Measurements from ENCODE around the gene CCDC71.
A peak's percentile ranks its signal among the peaks of the same experiment; 100 is the strongest.

Gene CCDC71

GRCh38 chr3:49165771-49166751 is at the start of gene CCDC71:
Gene CCDC71 (minus strand): TSS chr3:49166331. CDS start chr3:49164208, 2,123 bp downstream.
- FAIRE-seq (peak; percentile 88), DNase-seq (ENCODE audit: insufficient read length, low spot score) (peak; percentile 90)

GRCh38 chr3:49213998-49214397 is 47.9 kb upstream of the CCDC71 start:
- no peak for FAIRE-seq

GRCh38 chr3:49213541-49213943 is 47.4 kb upstream of the CCDC71 start:
- DNase-seq (ENCODE audit: insufficient read length, low spot score) (no peak), FAIRE-seq (no peak)

More at GRCh38 chr3:49213998-49214397, 47.9 kb upstream of the CCDC71 start:
- no peak for DNase-seq (ENCODE audit: insufficient read length, low spot score)

- no peak for FAIRE-seq
- no peak for DNase-seq (ENCODE audit: insufficient read length, low spot score)
Measured at GRCh38 chr3:49199900-49200281, 33.8 kb upstream of the CCDC71 start.

GRCh38 chr3:49199239-49199899 is 33.2 kb upstream of the CCDC71 start:
- DNase-seq (ENCODE audit: insufficient read length, low spot score), result no peak
- no peak for FAIRE-seq

GRCh38 chr3:49198611-49199230 is 32.6 kb upstream of the CCDC71 start:
- DNase-seq (ENCODE audit: insufficient read length, low spot score) (no peak), FAIRE-seq (no peak)

- FAIRE-seq, result no peak
- no peak for DNase-seq (ENCODE audit: insufficient read length, low spot score)
Measured at GRCh38 chr3:49198161-49198560, 32.0 kb upstream of the CCDC71 start.

- no peak for DNase-seq (ENCODE audit: insufficient read length, low spot score)
- FAIRE-seq, result no peak
Measured at GRCh38 chr3:49191741-49192140, 25.6 kb upstream of the CCDC71 start.

GRCh38 chr3:49183873-49184272 is 17.7 kb upstream of the CCDC71 start:
- no peak for FAIRE-seq
- no peak for DNase-seq (ENCODE audit: insufficient read length, low spot score)

GRCh38 chr3:49182682-49183081 is 16.6 kb upstream of the CCDC71 start:
- no peak for DNase-seq (ENCODE audit: insufficient read length, low spot score)
- FAIRE-seq, result no peak

GRCh38 chr3:49181351-49181750 is 15.2 kb upstream of the CCDC71 start:
- FAIRE-seq (no peak), DNase-seq (ENCODE audit: insufficient read length, low spot score) (no peak)

GRCh38 chr3:49180116-49180515 is 14.0 kb upstream of the CCDC71 start:
- DNase-seq (ENCODE audit: insufficient read length, low spot score) (no peak), FAIRE-seq (no peak)

GRCh38 chr3:49177073-49177472 is 10.9 kb upstream of the CCDC71 start:
- FAIRE-seq (no peak), DNase-seq (ENCODE audit: insufficient read length, low spot score) (no peak)

- DNase-seq (ENCODE audit: insufficient read length, low spot score) (no peak), FAIRE-seq (no peak)
Measured at GRCh38 chr3:49175530-49175929, 9.4 kb upstream of the CCDC71 start.

- FAIRE-seq, result no peak
- DNase-seq (ENCODE audit: insufficient read length, low spot score), result no peak
Measured at GRCh38 chr3:49174397-49174985, 8.4 kb upstream of the CCDC71 start.

GRCh38 chr3:49173792-49174170 is 7.7 kb upstream of the CCDC71 start:
- FAIRE-seq, result no peak
- no peak for DNase-seq (ENCODE audit: insufficient read length, low spot score)

- FAIRE-seq, result no peak
- DNase-seq (ENCODE audit: insufficient read length, low spot score), result no peak
Measured at GRCh38 chr3:49173116-49173791, 7.1 kb upstream of the CCDC71 start.

- no peak for FAIRE-seq
Measured at GRCh38 chr3:49172551-49173041, 6.5 kb upstream of the CCDC71 start.

GRCh38 chr3:49171775-49172500 is 5.8 kb upstream of the CCDC71 start:
- DNase-seq (ENCODE audit: insufficient read length, low spot score) (no peak), FAIRE-seq (no peak)

More at GRCh38 chr3:49172551-49173041, 6.5 kb upstream of the CCDC71 start:
- no peak for DNase-seq (ENCODE audit: insufficient read length, low spot score)
